Liver (tissue), 9 donors: Measurements from ENCODE around the gene VGLL4. TPM values are rescaled to one million over a fixed set of nuclear protein-coding genes. Genes with fewer than 3 reads are reported as not detected.
A peak's percentile ranks its signal among the peaks of the same experiment; 100 is the strongest.

ENCODE experiments used
- DNase-seq: peaks from one replicate; pipeline ENCODE4 v3.0.0-alpha.2; 2017; ENCODE audit warnings: low spot score
- H3K27ac ChIP-seq, 2 donors: one replicate each; pipeline ENCODE4 v1.7.0; 2013; ENCODE audit warnings: inconsistent platforms in 2 of 2, low read length in 2 of 2, control low read depth in 1 of 2, low read depth in 1 of 2, mild to moderate bottlenecking in 1 of 2
- H3K27me3 ChIP-seq, 4 donors: one replicate each; pipeline versions ENCODE4 v1.6.1 to v1.7.0; 2013; ENCODE audit warnings: low read length in 3 of 4, inconsistent platforms in 1 of 4, mild to moderate bottlenecking in 1 of 4, moderate library complexity in 1 of 4; ENCODE audit not compliant: control insufficient read depth in 4 of 4, insufficient read depth in 4 of 4
- H3K36me3 ChIP-seq, 4 donors: one replicate each; pipeline versions ENCODE4 v1.6.1 to v1.7.0; 2013; ENCODE audit warnings: low read length in 3 of 4, mild to moderate bottlenecking in 3 of 4, low read depth in 1 of 4, moderate library complexity in 1 of 4; ENCODE audit not compliant: control insufficient read depth in 4 of 4, insufficient read depth in 3 of 4
- H3K4me1 ChIP-seq, 4 donors: one replicate each; pipeline versions ENCODE4 v1.6.1 to v1.7.0; 2013; ENCODE audit warnings: low read length in 3 of 4, mild to moderate bottlenecking in 3 of 4, moderate library complexity in 1 of 4; ENCODE audit not compliant: control insufficient read depth in 4 of 4, insufficient read depth in 4 of 4
- H3K4me3 ChIP-seq, 3 donors: one replicate each; pipeline versions ENCODE4 v1.6.1 to v1.7.0; 2013; ENCODE audit warnings: low read length in 3 of 3, control low read depth in 1 of 3, low read depth in 1 of 3, mild to moderate bottlenecking in 1 of 3
- H3K9ac ChIP-seq, 2 donors: one replicate each; pipeline ENCODE4 v1.7.0; 2013; ENCODE audit warnings: low read length in 2 of 2, mild to moderate bottlenecking in 2 of 2, moderate library complexity in 2 of 2, control low read depth in 1 of 2, low read depth in 1 of 2
- H3K9me3 ChIP-seq, 4 donors: one replicate each; pipeline versions ENCODE4 v1.6.1 to v1.7.0; 2013; ENCODE audit warnings: low read length in 3 of 4; ENCODE audit not compliant: control insufficient read depth in 4 of 4
- ATF3 ChIP-seq: IDR thresholded peaks from 2 replicates; pipeline ENCODE4 v1.6.1; 2016; ENCODE audit warnings: antibody characterized with exemption
- CTCF ChIP-seq: fragments of 150-350 bp; IDR thresholded peaks from 2 replicates; pipeline ENCODE4 v1.5.1; 2017; ENCODE audit warnings: improper control_type of control experiment, low read depth, low read length; ENCODE audit not compliant: missing input control
- EGR1 ChIP-seq, 2 donors: IDR thresholded peaks; 2 replicates each; pipeline ENCODE4 v1.6.1; 2016 to 2018; ENCODE audit warnings: antibody characterized with exemption in 2 of 2, low read depth in 2 of 2
- FOXA1 ChIP-seq: IDR thresholded peaks from 2 replicates; pipeline ENCODE4 v1.6.1; 2016; ENCODE audit warnings: antibody characterized with exemption
- FOXA2 ChIP-seq: IDR thresholded peaks from 2 replicates; pipeline ENCODE4 v1.6.1; 2016; ENCODE audit warnings: antibody characterized with exemption
- GABPA ChIP-seq, 2 donors: IDR thresholded peaks in 1 of 2; conservative IDR thresholded peaks in 1 of 2; 2 replicates each; pipeline ENCODE4 v1.6.1; 2016; ENCODE audit warnings: antibody characterized with exemption in 2 of 2, mild to moderate bottlenecking in 1 of 2, moderate library complexity in 1 of 2
- HNF4A ChIP-seq, 2 donors: conservative IDR thresholded peaks; 2 replicates each; pipeline ENCODE4 v1.6.1; 2016; ENCODE audit warnings: antibody characterized with exemption in 2 of 2, mild to moderate bottlenecking in 2 of 2
- HNF4G ChIP-seq: IDR thresholded peaks from 2 replicates; pipeline ENCODE4 v1.6.1; 2016; ENCODE audit warnings: antibody characterized with exemption
- JUND ChIP-seq, 2 donors: IDR thresholded peaks; 2 replicates each; pipeline ENCODE4 v1.6.1; 2016; ENCODE audit warnings: antibody characterized with exemption in 2 of 2
- NR2F2 ChIP-seq: IDR thresholded peaks from 2 replicates; pipeline ENCODE4 v1.6.1; 2016; ENCODE audit warnings: antibody characterized with exemption
- REST ChIP-seq: IDR thresholded peaks from 2 replicates; pipeline ENCODE4 v1.6.1; 2016; ENCODE audit warnings: antibody characterized with exemption, mild to moderate bottlenecking
- SP1 ChIP-seq: IDR thresholded peaks from 2 replicates; pipeline ENCODE4 v1.6.1; 2018; ENCODE audit warnings: antibody characterized with exemption, mild to moderate bottlenecking
- TAF1 ChIP-seq: conservative IDR thresholded peaks from 2 replicates; pipeline ENCODE4 v1.6.1; 2016; ENCODE audit warnings: antibody characterized with exemption, mild to moderate bottlenecking
- YY1 ChIP-seq: IDR thresholded peaks from 2 replicates; pipeline ENCODE4 v1.6.1; 2016; ENCODE audit warnings: antibody characterized with exemption, mild to moderate bottlenecking
- WGBS: extraction: QIAGEN DNeasy Blood & Tissue Kit; methylation state at CpG from one replicate; pipeline ENCODE4 v1.1.7; 2013; 5-methylcytosine and 5-hydroxymethylcytosine counted together
- polyA plus RNA-seq, 2 donors: library from polyadenylated mRNA; stranded (reverse) in 1 of 2; unstranded in 1 of 2; fragments of 200-250 nt in 1 of 2; fragments of >200 nt in 1 of 2; fragmentation: Nextera tagmentation in 1 of 2; extraction: Ambion mirVana in 1 of 2; gene quantifications; one replicate each; pipeline versions ENCODE4 v1.2.1 to v1.2.3, GENCODE V29; 2013 to 2015
- total RNA-seq, 2 donors: library from RNA; depleted of rRNA; stranded (reverse); fragments of >200 nt; gene quantifications; one replicate each; pipeline ENCODE4 v1.2.3, GENCODE V29; 2014
- TF ChIP-seq, protein P1 (sequence below): IDR thresholded peaks from 2 replicates; pipeline ENCODE4 v1.6.1; 2016; ENCODE audit warnings: antibody characterized with exemption
- donor health status: healthy.
- donor health status: healthy.
- donor health status: healthy.
- donor health status: healthy.
- donor health status: healthy.

The VGLL4 gene
- total and polyA plus RNA-seq, 4 donors: 7.2 to 27.9 (median 13.0) TPM

- no peak overlapping the region for H3K4me3 ChIP-seq
- no peak for DNase-seq
- no peak for TF ChIP-seq EGR1 (IDR thresholded peaks at IDR 0.05; ENCODE audit: low read depth in 2 of 2)
- TF ChIP-seq SP1: peak; percentile 5
- no peak for TF ChIP-seq FOXA2
- TF ChIP-seq TAF1: no peak
- no peak for TF ChIP-seq GABPA (IDR thresholded peaks at IDR 0.05 in 1 of 2, conservative IDR thresholded peaks at IDR 0.05 in 1 of 2)
- TF ChIP-seq NR2F2: no peak
- H3K4me1 ChIP-seq: peaks cover 0 to 10% (median 6%) of the 10 kb centered on the region in 4 donors
- WGBS: 25% methylated on average over 2 of the region's 2 CpGs
- no peak overlapping the region for H3K9ac ChIP-seq
- H3K9me3 ChIP-seq: no peaks in the 10 kb centered on the region
- no peaks in the 10 kb centered on the region for H3K27me3 ChIP-seq
- no peaks in the 10 kb centered on the region for H3K36me3 ChIP-seq
- no peak overlapping the region for H3K27ac ChIP-seq
Observed at GRCh38 chr3:11626084-11626463, 17.6 kb downstream of the VGLL4 start.

DNA sequence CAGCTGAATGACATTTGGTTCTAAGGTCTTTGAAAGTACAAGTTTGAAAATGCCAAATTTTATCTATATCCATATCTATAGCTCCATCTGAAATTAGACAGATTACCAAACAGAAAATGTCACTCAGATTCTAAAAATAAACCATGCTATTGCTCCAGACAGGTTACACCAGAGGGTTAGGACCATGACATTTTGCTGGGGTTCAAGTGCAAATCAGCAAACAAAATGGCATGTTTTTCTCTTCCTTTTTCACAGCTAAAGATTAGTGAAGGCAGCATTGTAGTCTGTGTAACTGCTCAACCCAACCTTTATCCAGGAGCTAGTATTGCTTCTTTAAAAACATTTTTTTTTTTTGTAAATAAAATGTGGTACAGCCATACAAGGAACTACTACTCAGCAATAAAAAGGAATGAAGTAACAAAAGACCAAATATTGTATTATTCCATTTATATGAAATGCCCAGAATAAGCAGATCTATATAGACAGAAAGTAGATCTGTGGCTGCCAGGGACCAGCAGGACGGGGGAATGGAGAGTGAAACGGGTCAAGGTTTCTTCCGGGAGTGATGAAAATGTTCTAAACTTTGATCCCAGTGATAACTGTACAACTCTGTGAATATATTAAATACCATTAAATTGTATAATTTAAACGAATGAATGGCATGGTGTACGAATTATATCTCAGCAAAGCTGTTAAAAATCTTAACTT is 18.2 kb downstream of the VGLL4 start:
- TF ChIP-seq CTCF: no peak
- peak; percentile 58 to 75 for TF ChIP-seq HNF4A (conservative IDR thresholded peaks at IDR 0.05)
- TF ChIP-seq YY1: no peak
- TF ChIP-seq, protein P1, sequence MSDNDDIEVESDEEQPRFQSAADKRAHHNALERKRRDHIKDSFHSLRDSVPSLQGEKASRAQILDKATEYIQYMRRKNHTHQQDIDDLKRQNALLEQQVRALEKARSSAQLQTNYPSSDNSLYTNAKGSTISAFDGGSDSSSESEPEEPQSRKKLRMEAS: no peak
- no peak for TF ChIP-seq NR2F2
- no peak for TF ChIP-seq FOXA2
- peak; percentile 17 for TF ChIP-seq HNF4G
- no peak for TF ChIP-seq REST
- no peak for TF ChIP-seq SP1
- TF ChIP-seq ATF3: no peak
- no peak for TF ChIP-seq FOXA1
- TF ChIP-seq JUND (IDR thresholded peaks at IDR 0.05): no peak
- H3K9ac ChIP-seq: no peak overlapping the region
- no peak overlapping the region for H3K4me3 ChIP-seq
- H3K9me3 ChIP-seq: no peaks in the 10 kb centered on the region
- no peaks in the 10 kb centered on the region for H3K27me3 ChIP-seq
- no peaks in the 10 kb centered on the region for H3K36me3 ChIP-seq
- H3K27ac ChIP-seq: no peak overlapping the region
- 49% methylated on average over 5 of the region's 5 CpGs for WGBS
- peaks cover 0 to 10% (median 6%) of the 10 kb centered on the region in 4 donors for H3K4me1 ChIP-seq
- no peak for DNase-seq
